GM19324 (cell line): ENCODE results near the gene AKAP6.
"Not testable (repeated sequence)": the region's sequence is repeated elsewhere in the genome, so short reads cannot be mapped to it uniquely, and the experiment has no call there.

Source experiments
- ATAC-seq: cut with Tn5 transposase; IDR thresholded peaks from one replicate; pipeline ENCODE4 v1.9.1; 2021; ENCODE audit warnings: mild to moderate bottlenecking, moderate library complexity; ENCODE audit not compliant: unreplicated experiment, low FRiP score

AKAP6 gene

DNA sequence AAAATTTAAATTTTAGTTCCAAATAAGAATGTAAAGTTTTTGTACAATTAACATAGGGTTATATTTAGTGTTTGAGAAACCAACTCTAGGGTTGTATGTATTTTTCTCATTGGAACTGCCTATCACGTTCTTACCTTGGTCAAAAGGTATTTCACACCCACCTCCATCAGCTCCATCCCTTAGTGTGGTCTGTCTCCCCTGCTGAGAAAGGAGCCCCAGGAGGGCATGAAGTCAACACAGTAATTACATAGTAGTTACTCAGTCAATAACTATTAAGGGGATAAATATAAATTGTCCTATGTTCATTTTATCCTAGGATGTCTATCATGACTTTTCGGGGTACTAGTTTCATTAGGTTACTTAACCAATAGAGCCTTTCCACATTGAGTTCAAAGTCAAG is 106.3 kb downstream of the AKAP6 start:
- ATAC-seq = no peak

DNA sequence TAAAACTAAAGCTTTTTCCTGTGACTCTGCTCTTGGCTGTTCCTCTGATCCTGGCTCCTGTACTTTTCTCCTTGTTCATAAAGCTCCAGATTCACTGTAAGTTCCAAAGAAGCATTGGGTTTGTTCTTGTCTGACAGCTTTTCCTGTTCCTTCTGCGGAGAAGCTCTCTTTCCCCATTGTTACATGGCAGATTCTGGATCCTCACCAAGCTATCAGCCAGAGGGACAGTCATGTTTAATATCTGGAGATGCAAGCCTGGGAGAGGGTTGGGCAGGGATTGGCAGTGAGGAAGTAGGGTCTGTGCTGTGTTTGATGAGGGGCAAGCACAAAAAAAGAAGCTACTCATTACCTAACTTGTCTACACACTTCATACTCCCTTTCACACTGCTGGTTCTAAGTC is 107.9 kb downstream of the AKAP6 start:
- ATAC-seq = no peak

DNA sequence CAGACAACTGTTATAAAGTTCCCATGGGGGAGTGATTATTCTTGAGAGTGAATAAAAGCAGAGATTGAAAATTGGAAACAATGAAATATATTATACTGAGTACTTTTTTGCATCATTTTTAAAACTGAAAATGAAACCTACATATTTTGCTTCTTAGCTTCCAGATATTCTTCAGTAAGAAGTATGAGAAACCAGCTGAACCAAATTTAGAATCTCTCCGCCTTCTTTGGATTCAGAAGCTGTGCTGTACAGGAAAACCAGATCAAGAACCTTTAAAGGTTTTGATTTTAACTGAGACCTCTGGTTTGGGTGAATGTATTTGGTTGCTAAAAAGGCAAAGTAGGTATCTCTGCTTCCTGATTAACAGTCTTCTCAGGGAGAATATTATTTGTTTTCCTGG is 109.4 kb downstream of the AKAP6 start:
- ATAC-seq = no peak

DNA sequence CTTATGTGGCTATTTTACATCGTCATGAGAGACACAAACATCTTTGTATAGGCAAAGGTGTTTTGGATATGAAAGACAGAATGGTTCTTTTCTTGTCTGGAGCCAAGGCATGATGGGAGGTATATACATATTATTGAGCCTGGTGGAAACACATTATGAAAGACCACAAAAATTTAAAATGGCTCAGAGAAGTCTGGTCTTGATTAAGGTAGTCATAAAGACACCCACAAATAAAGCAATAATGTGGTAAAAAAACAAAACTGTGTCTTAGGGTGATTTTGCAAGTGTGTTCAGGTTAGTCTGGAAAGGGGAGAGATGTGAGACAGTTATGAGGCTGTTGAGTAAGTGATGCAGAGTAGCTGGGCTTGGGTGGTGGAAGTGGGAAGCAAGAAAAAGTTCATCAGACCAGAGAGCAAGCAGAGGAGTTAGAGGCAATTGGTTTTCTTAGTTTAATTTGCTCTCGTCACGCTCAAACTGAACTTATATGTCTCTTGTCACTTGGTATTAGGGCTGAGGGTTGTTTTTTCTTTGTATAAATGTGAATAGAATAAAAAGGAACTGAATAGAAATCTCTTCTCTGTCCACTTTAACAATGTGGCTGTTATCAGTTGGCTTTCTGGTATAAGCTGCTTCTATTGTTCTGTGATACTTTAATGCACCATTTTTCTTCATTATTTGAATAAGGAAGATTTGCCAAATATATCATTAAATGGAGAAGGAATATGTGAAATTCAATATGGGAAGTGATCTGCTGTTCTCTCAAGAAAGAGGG is 115.0 kb downstream of the AKAP6 start:
- ATAC-seq = no peak

DNA sequence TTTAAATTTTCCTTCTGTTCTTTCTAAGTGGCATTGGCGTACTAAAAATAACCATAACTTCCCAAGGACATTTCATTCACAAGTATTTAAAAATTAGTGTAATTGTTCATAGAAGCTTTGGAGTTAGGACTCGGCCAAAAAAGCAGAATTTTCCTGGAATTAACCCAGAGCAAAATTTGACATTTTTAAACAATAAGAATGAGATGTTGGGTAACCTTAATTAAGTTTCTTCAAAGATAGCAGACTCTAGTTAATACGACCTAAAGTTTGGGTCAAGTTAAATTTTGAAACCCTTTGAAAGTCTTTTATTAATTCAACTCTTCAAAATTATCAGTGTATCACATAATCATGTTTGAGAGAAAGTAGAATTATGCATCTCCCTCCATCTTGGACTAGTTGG is 118.3 kb downstream of the AKAP6 start:
- ATAC-seq = no peak

DNA sequence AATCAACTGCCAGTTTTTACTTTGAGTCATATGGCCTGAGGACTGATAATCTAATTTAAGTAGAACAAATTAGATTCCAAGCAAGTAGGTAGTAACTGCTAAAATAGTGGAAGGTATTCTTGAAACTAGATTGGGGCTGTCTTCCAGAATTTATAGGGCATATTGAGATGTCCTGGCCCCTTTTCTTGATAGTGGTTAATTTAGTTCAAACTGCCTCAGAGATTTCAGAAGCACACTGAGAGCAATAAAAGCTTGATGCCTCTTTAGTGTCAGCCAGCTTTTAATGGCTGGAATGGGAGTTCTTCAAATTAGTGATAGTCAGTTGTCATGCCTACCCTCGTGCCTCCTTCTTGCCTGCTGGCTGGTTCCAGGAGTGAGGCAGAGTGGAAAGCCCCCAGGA is 120.5 kb downstream of the AKAP6 start:
- no peak for ATAC-seq

DNA sequence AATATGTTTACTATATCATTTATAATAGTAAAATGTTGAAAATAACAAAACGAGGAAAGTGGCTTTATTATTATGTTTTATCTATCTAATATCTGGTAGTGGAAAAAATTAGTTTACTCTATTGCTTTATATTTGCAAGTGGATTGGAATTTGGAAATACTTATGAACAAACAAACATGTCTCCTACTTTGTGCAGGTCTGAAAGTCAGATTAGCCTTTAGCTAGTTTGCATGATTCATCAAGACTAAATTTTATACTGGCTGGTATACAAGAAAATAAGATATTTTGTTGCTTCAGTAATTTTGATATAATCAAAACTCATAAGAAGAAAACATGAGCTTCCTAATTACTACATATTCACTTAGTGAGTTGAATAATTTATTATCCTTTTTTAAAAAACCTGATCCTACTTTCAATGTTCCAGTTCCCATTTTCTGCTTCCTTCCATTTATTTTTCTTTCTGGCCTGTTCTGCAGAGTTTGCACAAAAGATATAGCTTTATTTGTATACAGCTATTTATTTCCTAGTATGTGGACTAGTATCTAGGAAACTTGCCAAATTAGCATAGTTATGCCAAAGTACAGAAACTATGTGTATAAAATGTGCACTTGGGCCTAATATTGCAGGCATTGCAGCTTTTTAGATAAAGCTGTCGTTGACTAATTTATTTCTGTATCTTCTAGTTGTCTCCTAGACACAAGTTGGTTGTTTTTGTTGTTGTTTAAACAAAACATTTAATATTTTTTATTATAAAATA is 122.0 kb downstream of the AKAP6 start:
- no peak for ATAC-seq

DNA sequence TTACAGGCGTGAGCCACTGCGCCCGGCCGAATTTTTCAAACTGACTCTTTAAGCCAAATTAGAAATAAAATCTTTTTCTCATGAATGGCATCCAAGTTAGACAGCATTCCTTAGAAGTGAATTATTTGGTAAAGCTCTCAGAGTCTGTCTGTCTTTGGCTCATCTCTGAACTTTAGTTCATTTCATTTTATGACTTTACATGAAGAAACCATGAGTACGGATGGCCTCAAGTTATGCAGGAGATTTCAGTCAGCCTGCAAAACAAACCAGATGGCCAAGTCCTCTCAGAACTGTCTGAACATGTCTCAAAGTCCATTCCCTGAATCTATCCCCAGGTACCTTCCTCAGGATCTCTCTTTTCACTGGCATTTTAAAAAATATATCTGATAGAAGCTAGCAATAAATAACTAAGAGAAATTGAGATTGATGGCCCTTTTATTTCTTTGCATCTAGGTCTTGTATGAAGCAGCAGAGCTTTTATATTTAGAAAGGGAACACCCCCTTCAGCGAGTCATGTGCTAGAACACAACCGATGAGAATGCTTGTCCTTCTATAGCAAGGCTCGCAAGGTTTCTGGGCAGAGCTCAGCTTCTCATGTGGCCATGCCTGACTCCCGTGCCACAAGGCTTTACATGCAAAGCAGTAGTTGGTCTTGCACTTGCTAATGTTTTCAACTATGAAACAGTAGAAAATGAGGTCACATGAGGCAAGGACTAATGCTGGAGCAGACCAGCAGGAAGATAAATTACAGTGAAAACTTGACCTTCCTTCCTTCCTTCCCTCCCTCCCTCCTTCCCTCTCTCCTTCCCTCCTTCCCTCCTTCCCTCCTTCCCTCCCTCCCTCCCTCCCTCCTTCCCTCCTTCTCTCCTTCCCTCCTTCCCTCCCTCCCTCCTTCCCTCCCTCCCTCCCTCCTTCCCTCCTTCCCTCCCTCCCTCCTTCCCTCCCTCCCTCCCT is 125.0 kb downstream of the AKAP6 start:
- ATAC-seq = no peak

DNA sequence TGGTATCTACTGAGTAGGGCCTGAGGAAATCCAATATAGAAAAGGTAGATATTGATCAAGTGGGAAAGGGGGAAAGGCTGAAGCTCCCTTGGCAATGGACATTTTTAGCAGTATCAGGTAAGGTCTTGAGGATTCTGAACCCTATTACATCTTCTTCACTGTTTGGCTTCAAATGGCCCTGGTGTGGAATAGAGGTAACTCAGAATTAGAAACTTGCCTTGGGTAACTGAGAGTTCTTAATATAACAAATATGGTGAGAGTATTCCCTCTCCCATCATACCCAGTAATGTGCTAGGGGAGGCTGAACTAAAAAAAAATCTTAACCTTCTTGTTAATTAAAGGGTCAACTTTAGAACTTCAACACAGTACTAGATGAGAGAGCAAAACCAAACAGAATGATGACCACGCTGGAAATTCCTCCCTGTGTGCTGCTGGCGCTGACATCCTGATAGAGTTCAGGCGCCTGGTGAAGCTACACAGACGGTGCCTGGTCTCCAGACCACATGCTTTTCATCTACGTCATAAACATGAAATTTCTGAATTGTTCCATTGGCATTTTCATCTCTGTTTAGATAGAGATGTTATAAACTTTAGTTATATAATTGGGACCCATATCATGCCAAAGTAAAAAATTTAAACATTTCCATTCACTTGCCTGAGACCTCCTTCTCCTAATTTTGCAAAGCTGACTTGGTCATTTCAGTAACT is 128.3 kb downstream of the AKAP6 start:
- no peak for ATAC-seq

DNA sequence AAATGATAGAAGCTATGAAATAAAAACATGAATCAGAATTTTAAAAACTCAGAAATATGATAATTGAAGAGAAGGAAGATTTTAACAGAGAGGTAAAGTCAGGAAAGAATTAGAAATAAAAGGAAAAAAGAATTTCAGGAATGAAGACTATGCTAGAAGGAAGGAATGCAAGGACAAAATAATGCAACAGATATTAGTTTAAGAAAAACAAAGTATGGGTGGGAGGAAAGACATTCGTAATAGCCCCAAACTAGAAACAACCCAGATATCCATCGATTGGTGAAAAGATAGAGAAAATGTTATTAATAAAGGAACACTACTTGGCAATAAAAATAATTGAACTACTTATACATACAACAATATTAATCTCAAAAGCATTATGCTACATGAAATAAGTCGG is 129.6 kb downstream of the AKAP6 start:
- ATAC-seq = no peak

DNA sequence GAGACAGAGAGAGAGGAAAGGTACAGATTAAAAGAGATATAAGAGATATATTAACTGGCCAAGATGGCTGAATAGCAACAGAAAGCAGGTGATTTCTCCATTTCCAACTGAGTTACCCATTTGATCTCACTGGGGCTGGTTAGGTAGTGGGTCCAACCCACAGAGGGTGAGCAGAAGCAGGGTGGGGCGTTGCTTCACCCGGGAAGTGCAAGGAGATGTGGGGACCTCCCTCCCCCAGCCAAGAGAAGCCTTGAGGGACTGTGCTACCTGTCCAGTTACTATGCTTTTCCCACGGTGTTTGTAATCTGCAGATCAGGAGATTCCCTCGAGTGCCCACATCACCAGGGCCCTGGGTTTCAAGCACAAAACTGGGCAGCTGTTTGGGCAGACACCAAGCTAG is 131.2 kb downstream of the AKAP6 start:
- ATAC-seq = no peak

DNA sequence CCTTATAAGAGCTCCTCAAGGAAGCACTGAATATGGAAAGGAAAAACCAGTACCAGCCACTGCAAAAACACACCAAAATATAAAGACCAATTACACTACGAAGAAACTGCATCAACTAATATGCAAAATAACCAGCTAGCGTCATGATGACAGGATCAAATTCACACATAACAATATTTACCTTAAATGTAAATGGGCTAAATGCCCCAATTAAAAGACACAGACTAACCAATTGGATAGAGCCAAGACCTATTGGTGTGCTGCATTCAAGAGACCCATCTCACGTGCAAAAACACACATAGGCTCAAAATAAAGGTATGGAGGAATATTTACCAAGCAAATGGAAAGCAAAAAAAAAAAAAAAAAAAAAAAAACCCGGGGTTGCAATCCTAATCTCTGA is 133.5 kb downstream of the AKAP6 start:
- not testable (repeated sequence) for ATAC-seq

DNA sequence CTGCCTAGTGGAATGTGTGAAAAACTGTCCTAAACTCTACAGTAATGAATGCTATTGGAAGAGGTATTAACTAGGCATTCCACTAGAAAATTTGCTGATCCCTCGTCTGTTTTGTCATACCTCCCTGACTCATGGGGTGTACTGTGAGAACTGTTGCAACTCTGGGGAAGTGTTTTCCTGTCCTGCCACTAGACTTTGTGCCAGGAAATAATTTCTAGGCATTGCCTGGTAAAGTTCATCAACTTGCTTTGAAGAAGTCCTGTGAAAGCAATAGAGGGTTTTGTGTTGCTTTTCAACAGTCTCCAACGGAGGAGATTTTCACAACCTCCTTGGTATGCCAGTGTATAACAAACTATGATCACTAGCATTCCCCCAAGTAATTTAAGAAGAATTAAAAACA is 139.9 kb downstream of the AKAP6 start:
- no peak for ATAC-seq

DNA sequence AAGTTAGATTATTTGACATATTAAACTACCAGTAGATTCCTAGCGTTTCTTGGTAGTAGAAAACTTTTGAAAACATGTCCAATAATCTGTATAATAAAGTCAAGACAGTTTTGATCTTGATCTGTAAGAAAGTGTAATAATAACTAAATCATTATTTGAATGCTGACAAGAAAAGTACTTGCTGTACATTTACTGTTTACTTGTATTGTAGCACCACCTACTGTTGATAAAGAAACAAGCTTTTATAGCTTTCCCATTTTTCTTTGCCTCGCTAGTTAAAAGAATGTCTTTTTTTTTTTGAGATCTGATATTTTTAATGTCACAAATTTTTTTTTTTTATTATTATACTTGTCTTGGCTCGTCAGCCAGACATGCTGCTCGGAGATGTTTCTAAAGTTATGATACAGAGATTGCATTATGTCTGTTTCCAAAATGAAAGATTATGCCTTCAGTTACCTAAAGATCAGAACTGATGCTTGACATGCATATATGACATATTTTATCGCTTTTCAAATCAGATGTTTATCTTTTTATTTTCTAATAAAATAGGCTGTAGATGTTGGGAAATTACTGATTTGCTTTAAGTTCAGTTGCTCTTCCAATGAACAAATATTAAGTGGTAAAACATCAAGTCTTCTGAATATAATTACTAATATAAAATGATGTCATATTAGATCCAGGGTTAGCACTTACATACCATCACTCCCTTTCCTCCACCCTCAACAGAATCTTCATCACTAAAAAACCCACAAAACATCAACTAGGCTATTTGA is 140.5 kb downstream of the AKAP6 start:
- no peak for ATAC-seq

DNA sequence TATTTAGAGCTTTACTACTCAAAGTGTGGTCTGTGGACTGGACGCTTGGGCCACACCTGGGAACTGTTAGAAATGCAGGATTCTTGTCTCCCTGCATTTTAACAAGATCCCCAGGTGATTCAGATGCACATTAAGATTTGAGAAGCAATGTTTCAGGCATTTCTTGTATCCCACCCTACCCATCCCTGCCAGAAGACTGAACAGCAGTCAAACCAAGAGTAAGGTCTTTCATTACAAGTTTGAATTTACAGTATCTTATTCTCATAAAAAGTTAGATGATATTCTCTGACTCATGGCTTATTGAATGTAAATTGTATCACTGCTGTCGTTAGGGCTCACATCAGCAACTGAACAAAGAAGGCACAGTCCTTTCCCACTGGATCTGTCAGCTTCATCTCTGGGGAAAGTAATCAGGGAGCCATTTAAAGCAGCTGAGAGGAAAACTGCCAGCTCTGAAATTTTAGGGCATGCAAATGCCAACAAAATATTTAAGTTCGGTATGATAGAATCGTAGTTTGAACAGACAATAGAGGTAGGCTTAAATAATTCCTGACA is 141.1 kb downstream of the AKAP6 start:
- ATAC-seq = no peak

DNA sequence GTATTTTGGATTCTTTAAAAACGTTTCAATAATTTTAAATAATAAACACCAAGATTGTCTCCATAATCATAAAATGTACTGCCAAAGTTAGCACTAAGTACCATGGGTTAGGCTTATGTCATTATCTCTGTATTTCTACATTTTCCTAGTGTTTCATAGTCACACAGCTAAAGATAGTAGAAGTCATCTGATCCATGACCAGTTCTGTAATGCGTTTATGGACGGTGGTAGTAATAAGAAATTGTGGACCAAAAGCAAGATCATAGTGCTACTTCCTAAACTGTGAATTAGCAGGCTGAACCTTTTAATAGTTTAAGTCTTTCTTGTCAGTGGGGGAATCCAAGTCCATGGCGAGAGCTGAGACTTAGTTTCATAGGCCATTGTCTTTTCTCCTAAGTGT is 142.1 kb downstream of the AKAP6 start:
- ATAC-seq = no peak

DNA sequence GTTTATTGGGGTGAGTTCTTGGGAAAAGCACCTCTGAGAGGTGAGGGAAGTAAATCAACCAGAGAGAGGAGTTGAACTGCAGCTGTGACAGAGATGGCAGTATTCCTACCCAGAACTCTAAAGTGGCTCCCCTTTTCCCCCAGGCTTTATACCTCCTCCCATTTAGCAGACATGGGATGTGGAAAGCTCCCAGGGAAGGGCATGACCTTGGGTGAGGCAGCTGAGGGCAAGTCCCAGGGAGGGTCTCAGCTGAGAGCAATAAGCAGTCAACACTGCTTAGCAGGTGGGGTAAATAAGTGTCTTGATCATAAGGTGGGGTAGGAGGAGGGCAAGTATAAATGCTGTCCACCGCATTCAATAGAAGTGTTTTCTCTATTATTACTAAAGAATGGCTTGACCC is 143.0 kb downstream of the AKAP6 start:
- ATAC-seq = no peak

DNA sequence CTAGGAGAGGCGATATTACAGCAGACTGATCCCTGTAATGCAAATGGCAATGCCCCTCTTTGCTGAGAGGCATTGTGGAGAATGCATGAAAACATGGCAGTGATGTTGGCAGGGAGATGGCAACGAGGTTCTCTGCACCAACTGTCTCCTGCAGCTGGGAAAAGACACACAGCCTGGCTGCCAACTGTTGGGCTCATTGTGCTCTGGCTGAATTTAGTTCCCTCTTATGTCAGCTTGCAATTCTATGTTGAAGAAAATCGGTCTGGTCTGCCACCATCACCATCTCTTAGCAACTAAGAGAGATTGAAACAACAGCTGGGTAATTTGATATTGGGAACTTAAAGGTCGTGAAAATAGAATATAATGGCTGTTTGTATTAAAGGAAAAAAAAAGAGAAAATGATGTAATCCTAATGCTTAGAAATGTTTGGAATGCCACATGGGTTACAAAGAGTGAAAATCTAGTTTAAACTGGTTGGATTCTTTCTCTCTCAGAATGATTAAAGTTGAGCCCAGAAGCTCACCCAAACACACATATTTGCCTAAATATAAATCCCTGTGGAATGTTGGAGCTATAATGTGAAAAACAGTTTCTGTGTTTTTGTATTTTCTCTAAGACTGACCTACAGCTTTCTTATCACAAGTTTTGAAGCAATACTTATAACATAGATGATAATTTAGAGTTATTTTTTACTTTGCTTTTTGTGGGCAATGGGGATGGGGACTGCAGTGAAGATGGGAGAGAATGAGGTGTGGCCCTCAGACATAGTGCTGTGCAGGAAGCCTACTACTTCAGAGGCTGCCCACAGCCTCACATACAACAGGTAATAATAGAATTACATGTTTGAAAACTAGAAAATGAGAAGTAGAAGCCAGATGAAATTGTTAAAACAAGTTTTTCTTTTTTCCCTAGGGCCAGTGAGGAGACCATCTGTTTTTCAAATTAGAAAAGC is 143.7 kb downstream of the AKAP6 start:
- ATAC-seq = no peak
